Measurements from ENCODE around the gene EPS15. TPM values are rescaled to one million over a fixed set of nuclear protein-coding genes. Genes with fewer than 3 reads are reported as not detected.
A peak's percentile ranks its signal among the peaks of the same experiment; 100 is the strongest.

Gene EPS15
- total and polyA plus RNA-seq, 10 of the 15 experiments (the other 5 are each of a cell fraction or from before 2014, with no cell fraction given): 24.7 to 87.8 (median 56.3) TPM

DNA sequence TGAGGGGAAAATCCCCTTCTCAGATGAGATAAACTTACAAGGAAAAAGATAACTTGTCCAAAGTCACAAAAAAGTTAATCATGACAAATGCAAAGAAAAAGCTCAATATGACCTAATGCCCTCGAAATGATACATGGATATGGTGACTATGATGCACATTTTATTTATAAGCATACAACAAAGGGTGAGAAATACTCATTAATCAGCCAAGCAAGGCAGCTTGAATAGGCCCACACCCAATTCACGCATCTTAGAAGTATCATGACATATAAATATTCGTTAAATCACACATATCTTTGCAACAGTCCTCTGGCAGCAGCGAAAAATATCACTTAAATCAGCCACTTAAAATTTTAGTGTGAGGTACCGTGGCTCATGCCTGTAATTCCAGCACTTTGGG, 21.7 kb downstream of the EPS15 start:
- Histone ChIP-seq H3K9ac (ENCODE audit: control insufficient read depth, insufficient read depth, low read length) (no peak overlapping the region), H3K79me2 (ENCODE audit: control insufficient read depth, insufficient read depth, low read length) (peaks cover 94% of the 10 kb centered on the region), H3K4me2 (ENCODE audit: control insufficient read depth, insufficient read depth) (0 out of 2 replicates have a peak overlapping the region, but pooled peaks have one; percentile 23), H3K9me3 (replicated peaks; ENCODE audit: control insufficient read depth, insufficient read depth, low read length) (peaks cover 13% of the 10 kb centered on the region), H4K20me1 (ENCODE audit: control insufficient read depth, insufficient read depth) (no peaks in the 10 kb centered on the region), H3K27ac (ENCODE audit: control insufficient read depth, insufficient read depth) (no peak overlapping the region), H3K27me3 (replicated peaks in 1 of 2; ENCODE audit: control insufficient read depth in 2 of 2, insufficient read depth in 2 of 2, low read length in 1 of 2) (no peaks in the 10 kb centered on the region), H2AFZ (ENCODE audit: control insufficient read depth, low read depth, low read length) (no peak overlapping the region), H3K4me1 (ENCODE audit: control insufficient read depth, insufficient read depth, low read length) (peaks cover 60% of the 10 kb centered on the region), H3K36me3 (ENCODE audit: control insufficient read depth in 2 of 2, insufficient read depth in 2 of 2, low read length in 1 of 2) (peaks cover 0 to 2% of the 10 kb centered on the region in 2 experiments; a peak in 2 of 4 replicates), H3K4me3 (no peak overlapping the region)
- SMC1A ChIA-PET (ENCODE audit: uncharacterized antibody, unreplicated experiment): interaction anchor here (1.0 to 6.8 kb wide), 9 partner anchors 7 to 129 kb away, joined by 3 to 53 read pairs (median 10); partner anchors contain the start of gene EPS15
- RAD21 ChIA-PET (ENCODE audit: unreplicated experiment): interaction anchor here (0.7 to 2.4 kb wide), 9 partner anchors 9 to 756 kb away, joined by 3 to 10 read pairs (median 5); partner anchors contain the start of gene EPS15
- BruUV-seq (replicated peaks): no TSS peak
- FAIRE-seq: no peak
- intact Hi-C loops (cut with micrococcal nuclease; ENCODE audit: unreplicated experiment): no loop called here
- ATAC-seq: no peak
- CTCF ChIA-PET: interaction anchor here (1.2 to 1.4 kb wide), 2 partner anchors 8 to 64 kb away, joined by 3 read pairs; no protein-coding TSS in a partner anchor
- TF ChIP-seq HCFC1 (IDR thresholded peaks at IDR 0.05; ENCODE audit: low read length) (no peak), SRF (IDR thresholded peaks at IDR 0.05; ENCODE audit: low read depth in 2 of 2, low read length in 2 of 2) (no peak), MEF2B (IDR thresholded peaks at IDR 0.05; ENCODE audit: partially characterized antibody, poor library complexity, severe bottlenecking) (no peak), SUZ12 (IDR thresholded peaks at IDR 0.05; ENCODE audit: unreplicated experiment) (no peak), SMC3 (IDR thresholded peaks at IDR 0.05; ENCODE audit: borderline replicate concordance, low read length) (no peak), STAT1 (conservative IDR thresholded peaks at IDR 0.05) (no peak), NR2C2 (IDR thresholded peaks at IDR 0.05; ENCODE audit: borderline replicate concordance, control insufficient read depth, insufficient read length, low read depth) (no peak), ZNF217 (IDR thresholded peaks at IDR 0.05) (no peak), CEBPB (IDR thresholded peaks at IDR 0.05; ENCODE audit: borderline replicate concordance in 1 of 2, low read depth in 2 of 2, low read length in 2 of 2) (no peak)
- TF ChIP-seq, protein P1, sequence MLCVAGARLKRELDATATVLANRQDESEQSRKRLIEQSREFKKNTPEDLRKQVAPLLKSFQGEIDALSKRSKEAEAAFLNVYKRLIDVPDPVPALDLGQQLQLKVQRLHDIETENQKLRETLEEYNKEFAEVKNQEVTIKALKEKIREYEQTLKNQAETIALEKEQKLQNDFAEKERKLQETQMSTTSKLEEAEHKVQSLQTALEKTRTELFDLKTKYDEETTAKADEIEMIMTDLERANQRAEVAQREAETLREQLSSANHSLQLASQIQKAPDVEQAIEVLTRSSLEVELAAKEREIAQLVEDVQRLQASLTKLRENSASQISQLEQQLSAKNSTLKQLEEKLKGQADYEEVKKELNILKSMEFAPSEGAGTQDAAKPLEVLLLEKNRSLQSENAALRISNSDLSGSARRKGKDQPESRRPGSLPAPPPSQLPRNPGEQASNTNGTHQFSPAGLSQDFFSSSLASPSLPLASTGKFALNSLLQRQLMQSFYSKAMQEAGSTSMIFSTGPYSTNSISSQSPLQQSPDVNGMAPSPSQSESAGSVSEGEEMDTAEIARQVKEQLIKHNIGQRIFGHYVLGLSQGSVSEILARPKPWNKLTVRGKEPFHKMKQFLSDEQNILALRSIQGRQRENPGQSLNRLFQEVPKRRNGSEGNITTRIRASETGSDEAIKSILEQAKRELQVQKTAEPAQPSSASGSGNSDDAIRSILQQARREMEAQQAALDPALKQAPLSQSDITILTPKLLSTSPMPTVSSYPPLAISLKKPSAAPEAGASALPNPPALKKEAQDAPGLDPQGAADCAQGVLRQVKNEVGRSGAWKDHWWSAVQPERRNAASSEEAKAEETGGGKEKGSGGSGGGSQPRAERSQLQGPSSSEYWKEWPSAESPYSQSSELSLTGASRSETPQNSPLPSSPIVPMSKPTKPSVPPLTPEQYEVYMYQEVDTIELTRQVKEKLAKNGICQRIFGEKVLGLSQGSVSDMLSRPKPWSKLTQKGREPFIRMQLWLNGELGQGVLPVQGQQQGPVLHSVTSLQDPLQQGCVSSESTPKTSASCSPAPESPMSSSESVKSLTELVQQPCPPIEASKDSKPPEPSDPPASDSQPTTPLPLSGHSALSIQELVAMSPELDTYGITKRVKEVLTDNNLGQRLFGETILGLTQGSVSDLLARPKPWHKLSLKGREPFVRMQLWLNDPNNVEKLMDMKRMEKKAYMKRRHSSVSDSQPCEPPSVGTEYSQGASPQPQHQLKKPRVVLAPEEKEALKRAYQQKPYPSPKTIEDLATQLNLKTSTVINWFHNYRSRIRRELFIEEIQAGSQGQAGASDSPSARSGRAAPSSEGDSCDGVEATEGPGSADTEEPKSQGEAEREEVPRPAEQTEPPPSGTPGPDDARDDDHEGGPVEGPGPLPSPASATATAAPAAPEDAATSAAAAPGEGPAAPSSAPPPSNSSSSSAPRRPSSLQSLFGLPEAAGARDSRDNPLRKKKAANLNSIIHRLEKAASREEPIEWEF (IDR thresholded peaks at IDR 0.05; ENCODE audit: insufficient replicate concordance, low read depth, low read length): no peak
- in situ Hi-C loops (cut with MboI): no loop called here
- DNase-seq (ENCODE audit: low read depth, low spot score): no peak
- 71% methylated on average over 5 of the region's 5 CpGs for WGBS (ENCODE audit: insufficient coverage, insufficient replicate concordance, low lambda C conversion rate, missing lambda C conversion rate)
- POLR2A ChIA-PET: interaction anchor here (0.6 to 2.1 kb wide), 5 partner anchors 9 to 21 kb away, joined by 3 to 10 read pairs (median 5); partner anchors contain the start of gene EPS15
